ENCODE results near the gene C19orf67. TPM values are rescaled to one million over a fixed set of nuclear protein-coding genes. Genes with fewer than 3 reads are reported as not detected.

The C19orf67 gene
- total RNA-seq, 3 donors from 2014 or later, result not detected

DNA sequence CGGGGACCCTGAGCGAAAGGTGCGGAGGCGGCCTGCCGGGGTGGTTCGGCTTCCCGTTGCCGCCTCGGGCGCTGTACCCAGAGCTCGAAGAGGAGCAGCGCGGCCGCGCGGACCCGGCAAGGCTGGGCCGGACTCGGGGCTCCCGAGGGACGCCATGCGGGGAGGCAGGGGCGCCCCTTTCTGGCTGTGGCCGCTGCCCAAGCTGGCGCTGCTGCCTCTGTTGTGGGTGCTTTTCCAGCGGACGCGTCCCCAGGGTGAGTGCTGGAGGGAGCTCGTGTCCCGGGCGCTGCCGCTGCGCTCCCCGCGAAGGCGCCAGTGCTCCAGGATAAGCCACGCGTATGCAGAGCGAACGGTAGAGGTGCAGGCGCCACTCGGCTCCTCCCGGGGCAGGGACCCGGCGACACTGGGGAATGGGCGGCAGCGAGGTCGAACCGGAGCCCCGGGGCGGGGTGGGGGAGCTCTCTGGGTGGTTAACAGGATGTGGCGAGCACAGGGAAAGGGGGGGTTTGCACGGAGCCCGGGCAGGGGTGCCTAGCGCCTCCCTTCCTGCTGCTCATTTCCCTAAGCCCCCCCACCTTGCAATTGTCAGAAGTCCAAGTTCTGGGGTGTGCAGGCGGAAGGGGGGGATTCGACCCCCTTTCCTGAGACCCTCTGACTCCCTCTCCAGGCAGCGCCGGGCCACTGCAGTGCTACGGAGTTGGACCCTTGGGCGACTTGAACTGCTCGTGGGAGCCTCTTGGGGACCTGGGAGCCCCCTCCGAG, 53.7 kb downstream of the C19orf67 start, which contains the start of gene IL27RA:
IL27RA (plus strand) TSS at position 44 of the 762 bp plus-strand sequence; CDS start at position 155, 111 bp downstream.
- Histone ChIP-seq H3K27ac (peak within 1 kb of the TSS; percentile 75 to 79), H3K36me3 (no peaks in the 10 kb centered on the region), H3K4me3 (peak within 1 kb of the TSS; percentile 57 to 78 (median 66)), H3K4me1 (peaks cover 0 to 4% of the 10 kb centered on the region in 2 donors), H3K27me3 (no peaks in the 10 kb centered on the region), H3K9me3 (no peaks in the 10 kb centered on the region)
- TF ChIP-seq POLR2A (IDR thresholded peaks at IDR 0.05), result no peak
- peak in 1 of 3 donors; percentile 17 for TF ChIP-seq POLR2AphosphoS5 (IDR thresholded peaks at IDR 0.05)
- TF ChIP-seq, protein P1, sequence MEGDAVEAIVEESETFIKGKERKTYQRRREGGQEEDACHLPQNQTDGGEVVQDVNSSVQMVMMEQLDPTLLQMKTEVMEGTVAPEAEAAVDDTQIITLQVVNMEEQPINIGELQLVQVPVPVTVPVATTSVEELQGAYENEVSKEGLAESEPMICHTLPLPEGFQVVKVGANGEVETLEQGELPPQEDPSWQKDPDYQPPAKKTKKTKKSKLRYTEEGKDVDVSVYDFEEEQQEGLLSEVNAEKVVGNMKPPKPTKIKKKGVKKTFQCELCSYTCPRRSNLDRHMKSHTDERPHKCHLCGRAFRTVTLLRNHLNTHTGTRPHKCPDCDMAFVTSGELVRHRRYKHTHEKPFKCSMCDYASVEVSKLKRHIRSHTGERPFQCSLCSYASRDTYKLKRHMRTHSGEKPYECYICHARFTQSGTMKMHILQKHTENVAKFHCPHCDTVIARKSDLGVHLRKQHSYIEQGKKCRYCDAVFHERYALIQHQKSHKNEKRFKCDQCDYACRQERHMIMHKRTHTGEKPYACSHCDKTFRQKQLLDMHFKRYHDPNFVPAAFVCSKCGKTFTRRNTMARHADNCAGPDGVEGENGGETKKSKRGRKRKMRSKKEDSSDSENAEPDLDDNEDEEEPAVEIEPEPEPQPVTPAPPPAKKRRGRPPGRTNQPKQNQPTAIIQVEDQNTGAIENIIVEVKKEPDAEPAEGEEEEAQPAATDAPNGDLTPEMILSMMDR (IDR thresholded peaks at IDR 0.05), result peak in 2 of 3 donors; percentile 38 to 68
- intact Hi-C loops (cut with DNase I; ENCODE audit: low total_unique reads), result no loop called here
- DNase-seq (ENCODE audit: low spot score in 2 of 2), result peak in 1 of 2 donors; percentile 36

Other genes with a start within 250 kb of the C19orf67 start
- not detected for gene NANOS3, start 208.6 kb downstream of the C19orf67 start, total RNA-seq
- 1 to 10 TPM; 1.3 to 6.3 (median 1.6) TPM for gene BRME1, start 179.7 kb downstream of the C19orf67 start, total RNA-seq
- gene CC2D1A, start 179.6 kb downstream of the C19orf67 start, total RNA-seq, result 10 to 100 TPM; 16.6 to 50.1 (median 43.6) TPM
- gene PODNL1, start 147.4 kb downstream of the C19orf67 start, total RNA-seq, result 1 to 10 TPM in 2 of 3 donors, under 1 TPM in 1; 0.80 to 8.8 (median 2.3) TPM
- gene DCAF15, start 133.3 kb downstream of the C19orf67 start, total RNA-seq, result 10 to 100 TPM; 13.4 to 22.7 (median 19.0) TPM
- 1 to 10 TPM; 2.6 to 3.7 (median 3.6) TPM for gene RFX1, start 79.5 kb downstream of the C19orf67 start, total RNA-seq
- not detected for gene RLN3, start 57.6 kb downstream of the C19orf67 start, total RNA-seq
- 10 to 100 TPM in 1 of 3 donors, 1 to 10 TPM in 2; 5.1 to 11.0 (median 5.2) TPM for gene IL27RA, start 54.0 kb downstream of the C19orf67 start, total RNA-seq
- gene PALM3, start 23.7 kb downstream of the C19orf67 start, total RNA-seq, result 1 to 10 TPM in 2 of 3 donors, not detected in 1; 2.5 to 3.9 TPM
- 1 to 10 TPM; 4.6 to 6.4 (median 5.0) TPM for gene MISP3, start 13.0 kb downstream of the C19orf67 start, total RNA-seq
- 10 to 100 TPM; 10.8 to 15.4 (median 14.2) TPM for gene SAMD1, start 5.0 kb upstream of the C19orf67 start, total RNA-seq
- gene PRKACA, start 32.0 kb upstream of the C19orf67 start, total RNA-seq, result 10 to 100 TPM; 27.2 to 44.8 (median 35.4) TPM
- 1 to 10 TPM in 2 of 3 donors, under 1 TPM in 1; 0.66 to 1.6 (median 1.2) TPM for gene ASF1B, start 50.8 kb upstream of the C19orf67 start, total RNA-seq
- 10 to 100 TPM; 11.2 to 14.7 (median 11.6) TPM for gene ADGRL1, start 120.4 kb upstream of the C19orf67 start, total RNA-seq